OCI-LY3 (cell line): Measurements from ENCODE around the gene MTMR2.

Experiments used
- H2AFZ ChIP-seq: fragments of 200-600, 300-600 bp; shearing (Covaris generic); 2 replicates; pipeline ENCODE4 v1.6.0; 2014; ENCODE audit warnings: antibody characterized with exemption, low read depth, low read length
- H3K27ac ChIP-seq: fragments of 200-600, 300-600 bp; sonication (generic); 2 replicates; pipeline ENCODE4 v1.5.1; 2014; ENCODE audit warnings: mild to moderate bottlenecking, low read length, moderate library complexity, mixed read lengths
- H3K27me3 ChIP-seq: fragments of 200-600, 300-600 bp; sonication (generic); 2 replicates; pipeline ENCODE4 v1.6.1; 2014; ENCODE audit warnings: low read depth, low read length, mixed read lengths
- H3K36me3 ChIP-seq: fragments of 200-600, 300-600 bp; sonication (generic); replicated peaks from 2 replicates; pipeline ENCODE3; 2014; ENCODE audit warnings: low read depth, low read length, mixed read lengths
- H3K4me1 ChIP-seq: fragments of 300-600, 200-600 bp; sonication (generic); 2 replicates; pipeline ENCODE4 v1.6.1; 2014; ENCODE audit warnings: low read length, mixed read lengths
- H3K4me2 ChIP-seq: fragments of 200-600, 300-600 bp; sonication (generic); 2 replicates; pipeline ENCODE4 v1.6.1; 2014; ENCODE audit warnings: low read length, mixed read lengths
- H3K4me3 ChIP-seq: fragments of 300-600, 200-600 bp; sonication (generic); 2 replicates; pipeline ENCODE4 v1.5.1; 2014; ENCODE audit warnings: antibody characterized with exemption, mild to moderate bottlenecking, low read length, moderate library complexity
- H3K79me2 ChIP-seq: fragments of 300-600, 200-600 bp; shearing (Covaris generic); 2 replicates; pipeline ENCODE4 v1.6.1; 2014; ENCODE audit warnings: mild to moderate bottlenecking, low read length, mixed read lengths
- H3K9ac ChIP-seq: fragments of 300-600, 200-600 bp; shearing (Covaris generic); 2 replicates; pipeline ENCODE4 v1.6.0; 2014; ENCODE audit warnings: mild to moderate bottlenecking, low read length, moderate library complexity
- H3K9me3 ChIP-seq: fragments of 200-600, 300-600 bp; shearing (Covaris generic); 2 replicates; pipeline ENCODE4 v1.6.1; 2014; ENCODE audit warnings: low read length, mixed read lengths; ENCODE audit not compliant: insufficient read depth
- H4K20me1 ChIP-seq: fragments of 200-600, 300-600 bp; sonication (generic); 2 replicates; pipeline ENCODE4 v1.6.1; 2016; ENCODE audit warnings: low read length, mixed read lengths; ENCODE audit not compliant: insufficient read depth
- EZH2phosphoT487 ChIP-seq: fragments of 200-600 bp; shearing (Covaris generic); IDR thresholded peaks from 2 replicates; pipeline ENCODE4 v1.6.1; 2018; ENCODE audit warnings: antibody characterized with exemption, mixed run types, low read depth
- TF ChIP-seq, protein P1 (sequence below): fragments of 200-600, 300-600 bp; sonication (generic); IDR thresholded peaks from 2 replicates; pipeline ENCODE4 v1.5.1; 2014; ENCODE audit warnings: antibody characterized with exemption, low read length, low read depth

MTMR2 gene

DNA sequence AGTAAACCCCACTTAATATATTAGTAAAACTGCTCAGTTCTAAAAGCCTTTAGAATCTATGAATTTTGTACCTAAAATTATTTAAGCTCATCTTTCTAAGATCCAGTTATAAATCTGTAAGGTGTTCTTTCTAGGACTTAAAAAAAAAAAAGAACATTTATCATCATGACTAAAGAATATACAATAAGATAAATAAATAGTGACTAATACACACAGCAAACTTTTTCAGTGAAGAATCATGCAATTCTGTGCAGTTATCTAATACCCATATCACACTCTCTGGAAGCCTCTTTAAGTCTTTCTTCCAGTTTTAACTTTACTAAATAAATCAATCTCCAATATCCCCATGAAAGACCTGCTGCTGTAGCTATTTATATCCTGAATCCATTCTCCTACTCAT lies 73.8 kb downstream of the MTMR2 start:
- no peaks in the 10 kb centered on the region for H3K79me2 ChIP-seq
- H3K4me3 ChIP-seq, result no peak overlapping the region
- no peaks in the 10 kb centered on the region for H3K27me3 ChIP-seq
- H3K4me2 ChIP-seq, result no peak overlapping the region
- no peaks in the 10 kb centered on the region for H3K9me3 ChIP-seq
- no peaks in the 10 kb centered on the region for H3K4me1 ChIP-seq
- TF ChIP-seq, protein P1, sequence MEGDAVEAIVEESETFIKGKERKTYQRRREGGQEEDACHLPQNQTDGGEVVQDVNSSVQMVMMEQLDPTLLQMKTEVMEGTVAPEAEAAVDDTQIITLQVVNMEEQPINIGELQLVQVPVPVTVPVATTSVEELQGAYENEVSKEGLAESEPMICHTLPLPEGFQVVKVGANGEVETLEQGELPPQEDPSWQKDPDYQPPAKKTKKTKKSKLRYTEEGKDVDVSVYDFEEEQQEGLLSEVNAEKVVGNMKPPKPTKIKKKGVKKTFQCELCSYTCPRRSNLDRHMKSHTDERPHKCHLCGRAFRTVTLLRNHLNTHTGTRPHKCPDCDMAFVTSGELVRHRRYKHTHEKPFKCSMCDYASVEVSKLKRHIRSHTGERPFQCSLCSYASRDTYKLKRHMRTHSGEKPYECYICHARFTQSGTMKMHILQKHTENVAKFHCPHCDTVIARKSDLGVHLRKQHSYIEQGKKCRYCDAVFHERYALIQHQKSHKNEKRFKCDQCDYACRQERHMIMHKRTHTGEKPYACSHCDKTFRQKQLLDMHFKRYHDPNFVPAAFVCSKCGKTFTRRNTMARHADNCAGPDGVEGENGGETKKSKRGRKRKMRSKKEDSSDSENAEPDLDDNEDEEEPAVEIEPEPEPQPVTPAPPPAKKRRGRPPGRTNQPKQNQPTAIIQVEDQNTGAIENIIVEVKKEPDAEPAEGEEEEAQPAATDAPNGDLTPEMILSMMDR, result no peak
- no peak for TF ChIP-seq EZH2phosphoT487
- no peaks in the 10 kb centered on the region for H4K20me1 ChIP-seq
- no peak overlapping the region for H3K27ac ChIP-seq
- H3K9ac ChIP-seq, result no peak overlapping the region
- H3K36me3 ChIP-seq, result no peaks in the 10 kb centered on the region
- no peak overlapping the region for H2AFZ ChIP-seq

DNA sequence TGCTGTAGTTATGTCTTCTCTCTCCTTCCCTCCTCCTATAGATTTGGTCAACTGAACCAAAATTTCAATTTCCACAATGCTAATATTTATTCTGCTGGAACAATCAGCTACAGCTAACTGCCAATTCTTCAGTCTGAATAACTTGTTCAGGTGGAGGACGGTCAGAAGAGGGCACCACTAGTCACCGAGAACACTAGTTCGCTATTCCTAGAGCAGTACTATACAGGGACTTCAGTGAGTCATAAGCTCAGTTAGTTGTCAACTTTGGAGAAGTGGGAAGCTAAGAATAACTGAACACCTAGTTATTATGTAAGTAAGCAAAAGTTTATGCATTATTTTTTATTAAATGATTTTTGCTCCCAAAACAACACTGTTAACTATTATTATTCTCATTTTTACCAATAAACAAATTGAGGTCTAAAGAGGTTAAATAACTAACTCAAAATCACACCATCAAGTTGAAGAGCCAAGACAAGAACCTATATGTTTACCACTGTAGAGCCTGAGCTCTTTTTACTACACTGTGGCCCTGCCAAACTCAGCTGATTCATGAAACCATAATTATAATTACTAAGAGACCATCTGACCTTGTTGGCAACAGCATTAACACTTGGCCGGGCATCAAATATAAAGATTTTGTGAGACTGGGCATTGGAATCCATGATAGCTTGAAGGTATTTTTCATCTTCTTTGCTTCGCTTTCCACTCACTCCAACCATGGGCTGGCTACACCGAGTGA lies 74.7 kb downstream of the MTMR2 start:
- Histone ChIP-seq H3K27me3 (no peaks in the 10 kb centered on the region), H3K9me3 (no peaks in the 10 kb centered on the region), H3K9ac (no peak overlapping the region), H3K36me3 (peaks cover 5% of the 10 kb centered on the region), H3K27ac (no peak overlapping the region), H3K79me2 (no peaks in the 10 kb centered on the region), H4K20me1 (no peaks in the 10 kb centered on the region), H2AFZ (no peak overlapping the region), H3K4me1 (no peaks in the 10 kb centered on the region), H3K4me2 (no peak overlapping the region), H3K4me3 (no peak overlapping the region)
- TF ChIP-seq, protein P1, result peak; percentile 43
- no peak for TF ChIP-seq EZH2phosphoT487

DNA sequence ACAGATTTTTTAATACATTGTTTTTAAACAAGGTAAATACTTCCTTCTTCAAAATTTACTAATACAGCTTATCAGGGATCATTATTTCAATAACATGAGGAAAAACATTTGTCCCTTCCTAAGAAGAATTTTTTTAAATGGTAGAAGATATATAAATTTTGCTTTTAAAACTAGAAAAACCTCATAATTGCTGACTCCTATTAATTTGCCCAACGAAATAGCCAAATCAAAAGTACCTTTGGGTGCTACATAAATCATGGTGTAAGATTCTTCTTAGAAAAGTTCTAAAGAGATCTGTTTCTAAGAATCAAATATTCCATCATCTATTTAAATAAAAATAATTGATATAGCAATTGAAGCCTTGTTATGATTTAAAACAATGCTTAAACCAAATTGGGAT lies 78.7 kb downstream of the MTMR2 start:
- Histone ChIP-seq H3K4me2 (no peak overlapping the region), H3K4me3 (no peak overlapping the region), H4K20me1 (no peaks in the 10 kb centered on the region), H2AFZ (no peak overlapping the region), H3K27ac (no peak overlapping the region), H3K9me3 (no peaks in the 10 kb centered on the region), H3K4me1 (no peaks in the 10 kb centered on the region), H3K27me3 (no peaks in the 10 kb centered on the region), H3K36me3 (peaks cover 7% of the 10 kb centered on the region), H3K9ac (no peak overlapping the region), H3K79me2 (no peaks in the 10 kb centered on the region)
- TF ChIP-seq EZH2phosphoT487, result no peak
- TF ChIP-seq, protein P1, result no peak

DNA sequence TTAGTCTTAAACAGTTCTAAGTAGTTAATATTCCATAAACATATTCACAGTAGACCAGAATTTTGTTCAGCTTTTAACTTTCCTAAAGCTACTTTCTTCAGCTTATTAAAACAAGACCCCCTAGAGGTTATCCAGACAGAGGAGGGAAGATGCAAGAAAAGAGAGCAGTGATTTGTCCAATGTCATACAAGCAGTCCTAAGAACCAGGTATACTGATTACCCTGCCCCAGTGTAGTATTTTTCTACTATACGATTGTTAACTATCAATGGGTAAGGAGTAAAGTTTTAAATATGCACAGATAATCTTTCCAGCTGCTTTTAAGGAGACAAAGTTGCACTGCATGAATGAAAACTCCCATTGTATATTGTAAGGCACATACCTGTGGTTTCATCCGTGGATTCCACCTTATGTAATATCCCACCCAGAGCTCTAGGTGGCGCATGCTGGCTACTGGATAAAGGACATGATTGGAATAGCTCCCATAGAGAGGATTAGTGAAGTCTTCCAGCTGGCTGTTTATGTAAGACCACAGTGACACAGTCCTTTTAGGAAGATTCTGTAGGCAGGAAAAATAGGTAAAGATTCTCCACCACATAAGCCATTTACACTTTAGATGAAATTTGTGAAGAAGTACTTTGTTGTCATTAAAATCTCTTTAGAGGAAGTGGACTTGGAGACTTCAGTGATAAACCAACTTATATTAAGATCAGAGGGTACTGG lies 88.0 kb downstream of the MTMR2 start:
- Histone ChIP-seq H3K36me3 (peaks cover 52% of the 10 kb centered on the region), H3K79me2 (no peaks in the 10 kb centered on the region), H4K20me1 (no peaks in the 10 kb centered on the region), H3K4me2 (no peak overlapping the region), H3K9ac (no peak overlapping the region), H3K27ac (no peak overlapping the region), H3K4me1 (peaks cover 18% of the 10 kb centered on the region), H3K9me3 (no peaks in the 10 kb centered on the region), H3K27me3 (no peaks in the 10 kb centered on the region), H2AFZ (no peak overlapping the region), H3K4me3 (no peak overlapping the region)
- TF ChIP-seq, protein P1, result peak; percentile 70
- no peak for TF ChIP-seq EZH2phosphoT487
